Omental fat pad (tissue), 4 donors: ENCODE data around the gene TMEM175. TPM values are rescaled to one million over a fixed set of nuclear protein-coding genes. Genes with fewer than 3 reads are reported as not detected.

Experiments
- ATAC-seq: fragments of 150-250 bp; one replicate; pipeline ENCODE4 v1.9.1; 2016; ENCODE audit warnings: mild to moderate bottlenecking, moderate library complexity; ENCODE audit not compliant: low FRiP score
- DNase-seq: peaks from one replicate; pipeline ENCODE4 v3.0.0-alpha.2; 2019; ENCODE audit warnings: low spot score
- CTCF ChIP-seq, 3 donors: fragments of 450-650 bp; IDR thresholded peaks; one replicate each; pipeline ENCODE4 v1.5.1; 2016 to 2017; ENCODE audit warnings: antibody characterized with exemption in 3 of 3, mild to moderate bottlenecking in 3 of 3, moderate library complexity in 2 of 3
- total RNA-seq, 4 donors: library from RNA; depleted of rRNA; stranded (reverse); fragments of >200 nt; gene quantifications; one replicate each; pipeline ENCODE4 v1.1.0, GENCODE V29; 2016

The TMEM175 gene
- total RNA-seq, 4 donors from 2014 or later, result 21.9 to 35.3 (median 23.1) TPM

- TF ChIP-seq CTCF (IDR thresholded peaks at IDR 0.05), result no peak
- DNase-seq (no peak), ATAC-seq (no peak)
These were observed 36.5 kb downstream of the TMEM175 start for GRCh38 chr4:968621-969394.

- no peak for TF ChIP-seq CTCF (IDR thresholded peaks at IDR 0.05)
- ATAC-seq (no peak), DNase-seq (no peak)
These were observed 37.9 kb downstream of the TMEM175 start for GRCh38 chr4:970046-970745.

GRCh38 chr4:970854-971520 lies 38.7 kb downstream of the TMEM175 start:
- no peak for TF ChIP-seq CTCF (IDR thresholded peaks at IDR 0.05)
- no peak for ATAC-seq

GRCh38 chr4:971666-972500 lies 39.6 kb downstream of the TMEM175 start:
- no peak for DNase-seq
- no peak for TF ChIP-seq CTCF (IDR thresholded peaks at IDR 0.05)

More at GRCh38 chr4:970854-971520, 38.7 kb downstream of the TMEM175 start:
- DNase-seq, result no peak

GRCh38 chr4:972651-973424 lies 40.6 kb downstream of the TMEM175 start:
- ATAC-seq (peak; percentile 52), DNase-seq (no peak)
- TF ChIP-seq CTCF (IDR thresholded peaks at IDR 0.05), result no peak

More at GRCh38 chr4:971666-972500, 39.6 kb downstream of the TMEM175 start:
- ATAC-seq, result no peak
